H1 (cell line): Measurements from ENCODE around the gene NOS3. TPM values are rescaled to one million over a fixed set of nuclear protein-coding genes. Genes with fewer than 3 reads are reported as not detected.

Source experiments
- CTCF ChIA-PET: fragments of 300-600 bp; sonication (Branson Sonifier 250); formaldehyde crosslinking; loops from one replicate; lab custom pipeline; 2021; ENCODE audit not compliant: partially characterized antibody; lab: Charles Lee
- POLR2A ChIA-PET: fragments of 300-600 bp; sonication (Branson Sonifier 250); formaldehyde crosslinking; loops from one replicate; lab custom pipeline; 2021; ENCODE audit warnings: inconsistent platforms; ENCODE audit not compliant: partially characterized antibody; lab: Charles Lee
- DNase-seq, 2 experiments: peaks; one replicate each; pipeline versions ENCODE4 v3.0.0 to v3.0.0-alpha.2; 2010 to 2022; ENCODE audit warnings: low spot score in 2 of 2, low read depth in 1 of 2, mixed read lengths in 1 of 2
- FAIRE-seq: peaks from 2 replicates; lab custom pipeline; 2011; peaks lifted over from hg19 to GRCh38; lab: Jason Lieb, UNC
- H2AFZ ChIP-seq: 2 replicates; pipeline ENCODE4 v1.8.1; 2012; ENCODE audit warnings: low read length, inconsistent platforms
- H2AK5ac ChIP-seq: 2 replicates; pipeline ENCODE4 v1.6.1; 2013; ENCODE audit warnings: low read depth, low read length
- H2BK120ac ChIP-seq: replicated peaks from 2 replicates; pipeline ENCODE3; 2013; ENCODE audit warnings: low read depth, low read length, inconsistent platforms
- H2BK12ac ChIP-seq: 2 replicates; pipeline ENCODE4 v1.6.1; 2013; ENCODE audit warnings: low read depth, low read length
- H2BK15ac ChIP-seq: 2 replicates; pipeline ENCODE4 v1.6.1; 2013; ENCODE audit warnings: low read length
- H2BK20ac ChIP-seq: 2 replicates; pipeline ENCODE4 v1.6.1; 2013; ENCODE audit warnings: low read length
- H2BK5ac ChIP-seq: 2 replicates; pipeline ENCODE4 v1.6.1; 2013; ENCODE audit warnings: low read depth, low read length
- H3K14ac ChIP-seq: 2 replicates; pipeline ENCODE4 v1.6.1; 2013; ENCODE audit warnings: inconsistent platforms; ENCODE audit not compliant: insufficient read length
- H3K18ac ChIP-seq: 2 replicates; pipeline ENCODE4 v1.6.1; 2013; ENCODE audit warnings: low read length; ENCODE audit errors: extremely low read depth
- H3K23ac ChIP-seq: 2 replicates; pipeline ENCODE4 v1.6.1; 2013; ENCODE audit warnings: inconsistent platforms; ENCODE audit not compliant: insufficient read length
- H3K23me2 ChIP-seq: 2 replicates; pipeline ENCODE4 v1.6.1; 2013; ENCODE audit warnings: low read depth, low read length
- H3K27ac ChIP-seq: 2 replicates; pipeline ENCODE4 v1.6.1; 2011; ENCODE audit warnings: low read depth, low read length, inconsistent platforms
- H3K27me3 ChIP-seq, 4 experiments: replicated peaks in 1 of 4; 1 replicate in 1 of 4; 2 replicates in 3 of 4; pipeline versions ENCODE4 v1.6.1 to v1.8.1; 2011 to 2013; ENCODE audit warnings: low read length in 3 of 4, mild to moderate bottlenecking in 3 of 4, inconsistent platforms in 2 of 4, mixed read lengths in 2 of 4, moderate library complexity in 1 of 4; ENCODE audit not compliant: control insufficient read depth in 3 of 4, insufficient read depth in 3 of 4; ENCODE audit errors: extremely low read depth in 1 of 4
- H3K36me3 ChIP-seq, 4 experiments: 2 replicates each; pipeline versions ENCODE4 v1.6.1 to v1.8.1; 2011 to 2013; ENCODE audit warnings: mild to moderate bottlenecking in 4 of 4, low read length in 3 of 4, moderate library complexity in 2 of 4, control low read depth in 1 of 4, inconsistent platforms in 1 of 4; ENCODE audit not compliant: insufficient read depth in 4 of 4, control insufficient read depth in 2 of 4
- H3K4ac ChIP-seq: replicated peaks from 2 replicates; pipeline ENCODE3; 2013; ENCODE audit warnings: low read length, low read depth, mixed read lengths, inconsistent platforms; ENCODE audit not compliant: insufficient read length
- H3K4me1 ChIP-seq, 4 experiments: replicated peaks in 1 of 4; 1 replicate in 1 of 4; 2 replicates in 3 of 4; pipeline versions ENCODE4 v1.6.1 to v1.8.1; 2011 to 2013; ENCODE audit warnings: low read length in 3 of 4, inconsistent platforms in 2 of 4, mixed read lengths in 1 of 4; ENCODE audit not compliant: insufficient read depth in 4 of 4, control insufficient read depth in 3 of 4
- H3K4me2 ChIP-seq, 2 experiments: 2 replicates each; pipeline versions ENCODE4 v1.6.1 to v1.8.1; 2011 to 2013; ENCODE audit warnings: low read depth in 2 of 2, low read length in 2 of 2, control low read depth in 1 of 2, inconsistent platforms in 1 of 2, mild to moderate bottlenecking in 1 of 2; ENCODE audit not compliant: insufficient read depth in 1 of 2
- H3K4me3 ChIP-seq, 4 experiments: fragments of 200-600, 300-600 bp in 1 of 4; sonication (generic), shearing (Covaris generic), sonication (Bioruptor Twin) in 1 of 4; 2 replicates each; pipeline versions ENCODE4 v1.5.1 to v1.8.1; 2011 to 2016; ENCODE audit warnings: low read length in 4 of 4, low read depth in 3 of 4, control low read depth in 2 of 4, inconsistent platforms in 2 of 4, mild to moderate bottlenecking in 2 of 4, mixed read lengths in 1 of 4, moderate library complexity in 1 of 4; ENCODE audit not compliant: insufficient read depth in 2 of 4; ENCODE audit errors: extremely low read depth in 1 of 4
- H3K56ac ChIP-seq: replicated peaks from 2 replicates; pipeline ENCODE3; 2013; ENCODE audit warnings: low read depth, mild to moderate bottlenecking, mixed read lengths, low read length, inconsistent platforms; ENCODE audit not compliant: insufficient read length
- H3K79me1 ChIP-seq: 2 replicates; pipeline ENCODE4 v1.6.1; 2013; ENCODE audit warnings: low read depth, low read length, control low read depth
- H3K79me2 ChIP-seq, 2 experiments: 2 replicates each; pipeline versions ENCODE4 v1.6.1 to v1.8.1; 2012 to 2013; ENCODE audit warnings: low read length in 2 of 2, mild to moderate bottlenecking in 2 of 2, inconsistent platforms in 1 of 2; ENCODE audit not compliant: insufficient read depth in 2 of 2, control insufficient read depth in 1 of 2
- H3K9ac ChIP-seq, 4 experiments: replicated peaks in 1 of 4; 1 replicate in 1 of 4; 2 replicates in 3 of 4; pipeline versions ENCODE4 v1.6.1 to v1.8.1; 2011 to 2013; ENCODE audit warnings: low read depth in 3 of 4, low read length in 3 of 4, control low read depth in 2 of 4, mild to moderate bottlenecking in 2 of 4, moderate library complexity in 2 of 4, inconsistent platforms in 1 of 4; ENCODE audit errors: extremely low read depth in 1 of 4
- H3K9me3 ChIP-seq, 2 experiments: 2 replicates each; pipeline versions ENCODE4 v1.6.1 to v1.8.1; 2012 to 2013; ENCODE audit warnings: mild to moderate bottlenecking in 2 of 2, moderate library complexity in 2 of 2, control low read depth in 1 of 2, inconsistent platforms in 1 of 2, low read depth in 1 of 2, low read length in 1 of 2, mixed read lengths in 1 of 2; ENCODE audit not compliant: insufficient read depth in 2 of 2
- H4K20me1 ChIP-seq, 2 experiments: replicated peaks in 1 of 2; 2 replicates each; pipeline versions ENCODE3 to v1.8.1; 2011 to 2013; ENCODE audit warnings: inconsistent platforms in 2 of 2, low read length in 2 of 2, mild to moderate bottlenecking in 1 of 2; ENCODE audit not compliant: insufficient read depth in 2 of 2, control insufficient read depth in 1 of 2
- H4K5ac ChIP-seq: 2 replicates; pipeline ENCODE4 v1.6.1; 2013; ENCODE audit warnings: low read length, low read depth, mixed read lengths, inconsistent platforms; ENCODE audit not compliant: insufficient read length
- H4K8ac ChIP-seq: 2 replicates; pipeline ENCODE4 v1.8.0; 2013; ENCODE audit warnings: mild to moderate bottlenecking, moderate library complexity, low read length, inconsistent platforms; ENCODE audit not compliant: insufficient read depth; ENCODE audit errors: extremely low read depth
- H4K91ac ChIP-seq: replicated peaks from 2 replicates; pipeline ENCODE3; 2013; ENCODE audit warnings: low read length, mixed read lengths, inconsistent platforms; ENCODE audit not compliant: insufficient read length
- GABPA ChIP-seq: IDR thresholded peaks from 2 replicates; pipeline ENCODE4 v1.6.1; 2011; ENCODE audit warnings: mild to moderate bottlenecking, low read length, moderate library complexity, borderline replicate concordance; ENCODE audit not compliant: insufficient read depth
- SAP30 ChIP-seq: fragments of 300-600 bp; sonication (generic); IDR thresholded peaks from 2 replicates; pipeline ENCODE4 v1.7.1; 2012; ENCODE audit warnings: low read length, moderate library complexity, mild to moderate bottlenecking, inconsistent platforms; ENCODE audit not compliant: insufficient read depth, insufficient replicate concordance
- SUZ12 ChIP-seq: fragments of 200-600 bp; sonication (generic); IDR thresholded peaks from 2 replicates; pipeline ENCODE4 v1.6.1; 2012; ENCODE audit warnings: mild to moderate bottlenecking, inconsistent platforms, low read length, moderate library complexity, mixed read lengths
- WGBS, 2 experiments: shearing (Covaris generic) in 1 of 2; methylation state at CpG; one replicate each; pipeline versions ENCODE4 v1.1.6 to v1.1.7; 2013 to 2015; ENCODE audit warnings: low lambda C conversion rate in 2 of 2, mixed read lengths in 2 of 2, inconsistent platforms in 1 of 2, low coverage in 1 of 2, missing lambda C conversion rate in 1 of 2; ENCODE audit not compliant: insufficient replicate concordance in 2 of 2, insufficient coverage in 1 of 2, insufficient read length in 1 of 2; ENCODE audit errors: extremely low coverage in 1 of 2, missing lambda C conversion rate in 1 of 2; 5-methylcytosine and 5-hydroxymethylcytosine counted together
- polyA plus RNA-seq, 7 experiments: library from polyadenylated mRNA; depleted of rRNA in 3 of 7; stranded (reverse) in 5 of 7; unstranded in 2 of 7; fragments of >200 nt in 5 of 7; fragments of 200-250 nt in 2 of 7; gene quantifications; 1 replicate in 5 of 7; 2 replicates in 1 of 7; 4 replicates in 1 of 7; pipeline versions ENCODE4 v1.2.1 to v1.2.3, GENCODE V29; 2011 to 2013; ENCODE audit warnings: missing spikeins in 2 of 7, mixed read lengths in 2 of 7
- total RNA-seq: library from RNA; stranded (reverse); fragmentation: NEBNext Ultra II Directional; extraction: Animal tissue kit (Norgen Biotek cat#: 25700); gene quantifications from 2 replicates; pipeline ENCODE4 v1.2.1, GENCODE V29; 2021

The NOS3 gene
- total and polyA plus RNA-seq, 2 of the 8 experiments (the other 6 are each of a cell fraction or from before 2014, with no cell fraction given) = 4.4 to 16.2 TPM

DNA sequence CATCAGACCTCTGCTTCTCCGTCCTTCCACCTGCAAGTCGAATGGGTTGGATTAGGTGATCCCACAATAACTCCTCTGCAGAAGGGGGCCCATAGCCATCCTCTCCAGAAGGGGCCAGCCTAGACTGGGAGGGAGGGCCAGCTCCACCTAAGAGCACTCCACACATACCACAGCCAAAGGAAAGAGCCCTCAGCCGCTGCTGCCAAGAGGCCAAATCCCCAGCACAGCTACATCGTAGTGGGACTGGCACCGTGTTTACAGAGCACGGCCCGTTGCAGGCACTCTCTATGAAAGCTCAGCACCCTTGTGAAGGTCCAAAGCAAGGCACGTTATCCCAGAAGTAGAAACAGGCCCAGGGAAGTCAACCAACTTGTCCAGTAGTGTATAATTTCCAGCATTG is 18.1 kb upstream of the NOS3 start:
- TF ChIP-seq SAP30 = no peak
- TF ChIP-seq GABPA = no peak
- TF ChIP-seq SUZ12 = no peak
- TF ChIP-seq, all 59 proteins: peak for 0
- FAIRE-seq (no peak), DNase-seq (no peak)
- Histone ChIP-seq H4K20me1 (peaks cover 2 to 9% of the 10 kb centered on the region in 2 experiments), H2BK120ac (no peak overlapping the region), H4K91ac (no peak overlapping the region), H2AFZ (no peak overlapping the region), H3K36me3 (no peaks in the 10 kb centered on the region), H3K23me2 (peaks cover 16% of the 10 kb centered on the region), H3K27me3 (peaks cover 2 to 20% (median 19%) of the 10 kb centered on the region in 4 experiments), H2AK5ac (no peak overlapping the region), H4K5ac (no peak overlapping the region), H3K14ac (no peak overlapping the region), H3K4me3 (no peak overlapping the region), H2BK5ac (no peak overlapping the region), H3K4me1 (peaks cover 7 to 46% (median 39%) of the 10 kb centered on the region in 4 experiments), H3K79me2 (no peaks in the 10 kb centered on the region), H3K18ac (no peak overlapping the region), H3K79me1 (no peaks in the 10 kb centered on the region; the same call in 1 of the 2 replicates), H4K8ac (no peak overlapping the region), H3K23ac (no peak overlapping the region), H3K4me2 (no peak overlapping the region), H2BK12ac (no peak overlapping the region), H2BK20ac (no peak overlapping the region), H3K27ac (no peak overlapping the region), H3K9ac (no peak overlapping the region), H3K56ac (no peak overlapping the region), H3K4ac (no peak overlapping the region), H2BK15ac (no peak overlapping the region), H3K9me3 (no peaks in the 10 kb centered on the region)
- POLR2A ChIA-PET = interaction anchor here (1.2 kb wide), 1 partner anchor 11 kb away, joined by 3 read pairs; no protein-coding TSS in a partner anchor
- CTCF ChIA-PET = interaction anchor here (1.4 to 27.0 kb wide), 5 partner anchors 2 to 72 kb away, joined by 3 to 797 read pairs (median 17); partner anchors contain the start of genes KCNH2 and NOS3
- WGBS, 2 experiments = 80% methylated on average over 8 of the region's 8 CpGs; no CpG with 5 or more reads in 1 of the 2 experiments
